ENCODE results near the gene PAMR1.

GRCh38 chr11:35414311-35414710 is 111.1 kb downstream of the PAMR1 start:
- no peak for TF ChIP-seq EZH2 (IDR thresholded peaks at IDR 0.05; ENCODE audit: insufficient read depth, poor library complexity, severe bottlenecking)
- TF ChIP-seq EZH2phosphoT487 (IDR thresholded peaks at IDR 0.05; ENCODE audit: insufficient read depth, low read depth) = no peak
